HG02678 (cell line): Measurements from ENCODE around the gene YIF1B.
"Not testable (repeated sequence)": the region's sequence is repeated elsewhere in the genome, so short reads cannot be mapped to it uniquely, and the experiment has no call there.

ENCODE experiments used
- ATAC-seq: cut with Tn5 transposase; IDR thresholded peaks from one replicate; pipeline ENCODE4 v1.9.1; 2021; ENCODE audit warnings: mild to moderate bottlenecking, moderate library complexity; ENCODE audit not compliant: unreplicated experiment

YIF1B gene

DNA sequence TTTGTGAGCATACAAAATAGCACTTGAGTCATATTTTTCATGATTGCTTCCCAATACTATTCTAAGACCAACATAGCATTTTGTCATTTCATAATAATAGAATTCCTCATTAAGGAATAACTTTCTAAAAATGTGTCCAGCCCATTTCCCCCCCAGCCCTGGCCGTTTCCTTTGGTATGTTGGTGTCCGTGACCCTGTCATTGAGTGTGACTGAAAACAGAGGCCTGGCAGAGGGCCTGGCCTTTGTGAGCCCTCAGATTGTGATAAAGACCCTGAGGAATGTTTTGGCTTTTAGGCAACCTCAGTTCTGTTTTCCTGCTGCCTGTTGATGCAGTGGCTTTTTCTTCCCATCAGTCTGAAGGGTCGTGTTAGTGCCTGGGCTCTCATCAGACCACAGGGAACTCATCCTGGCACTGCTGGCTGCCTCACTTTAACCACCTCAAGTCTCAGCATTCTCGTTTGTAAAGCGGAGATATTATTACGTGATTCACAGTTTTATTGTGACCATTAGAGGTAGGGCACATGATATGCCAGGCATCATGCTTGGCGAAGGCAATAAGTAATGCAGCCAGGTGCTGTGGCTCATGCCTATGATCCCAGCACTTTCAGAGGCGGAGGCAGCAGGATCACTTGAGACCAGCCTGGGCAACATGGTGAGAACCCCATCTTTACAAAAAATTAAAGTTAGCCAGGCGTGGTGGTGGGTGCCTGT is 37.6 kb downstream of the YIF1B start:
- ATAC-seq = no peak

DNA sequence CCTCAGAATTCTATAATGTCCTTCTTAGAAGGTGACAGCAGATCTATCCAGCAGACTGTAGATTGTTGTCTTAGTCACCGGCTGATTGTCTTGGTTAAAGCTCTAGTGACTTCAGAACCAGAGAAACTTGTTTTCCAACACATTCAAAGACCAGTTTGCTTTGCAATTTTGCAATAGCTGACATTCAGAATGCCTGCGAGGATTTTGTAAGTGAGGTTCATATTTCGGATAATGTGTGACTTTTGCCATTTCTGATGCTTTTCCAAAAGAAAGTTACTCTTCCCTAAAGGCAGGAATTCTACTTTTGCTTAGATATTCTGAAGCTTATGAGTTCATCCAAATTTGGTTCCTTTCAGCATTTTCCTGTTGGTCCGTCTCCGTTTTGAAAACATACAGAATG is 38.2 kb downstream of the YIF1B start:
- ATAC-seq = no peak

DNA sequence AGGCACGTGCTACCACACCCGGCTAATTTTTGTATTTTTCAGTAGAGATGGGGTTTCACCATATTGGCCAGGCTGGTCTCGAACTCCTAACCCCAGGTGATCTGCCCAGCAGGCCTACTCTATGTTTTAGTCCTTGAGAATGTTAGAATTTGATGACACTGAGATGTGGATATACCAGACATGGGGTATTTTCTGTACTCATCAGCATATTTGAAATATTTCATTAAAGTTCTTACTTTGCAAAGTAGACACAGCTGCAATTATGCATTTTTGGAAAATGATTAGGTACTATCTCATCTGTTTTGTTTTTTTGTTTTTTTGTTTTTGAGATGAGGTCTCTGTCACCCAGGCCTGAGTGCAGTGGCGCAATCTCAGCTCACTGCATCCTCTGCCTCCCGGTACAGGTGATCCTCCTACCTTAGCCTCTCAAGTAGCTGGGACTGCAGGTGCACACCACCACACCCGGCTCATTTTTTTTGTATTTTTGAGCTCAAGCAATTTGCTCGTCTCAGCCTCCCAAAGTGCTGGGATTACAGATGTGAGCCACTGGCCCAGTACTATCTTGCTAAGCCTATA is 38.7 kb downstream of the YIF1B start:
- ATAC-seq = no peak

DNA sequence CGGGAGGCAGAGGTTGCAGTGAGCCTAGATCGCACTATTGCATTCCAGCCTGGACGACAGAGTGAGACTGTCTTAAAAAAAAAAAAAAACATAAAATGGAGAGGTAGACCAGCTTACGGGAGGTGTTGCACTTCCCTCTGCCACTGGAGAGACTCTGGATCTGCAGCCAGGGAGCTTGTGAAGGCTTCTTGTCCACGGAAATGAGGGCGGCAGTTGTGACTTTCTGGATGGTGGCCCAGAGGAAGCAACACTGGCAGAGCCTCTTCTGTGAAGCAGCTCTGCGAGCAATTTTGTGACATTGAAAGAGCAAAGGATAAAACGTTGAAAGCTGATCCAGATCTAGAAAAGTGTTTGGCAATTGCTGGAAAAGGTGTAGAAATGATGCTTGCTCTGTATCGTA is 41.0 kb downstream of the YIF1B start:
- ATAC-seq = no peak

DNA sequence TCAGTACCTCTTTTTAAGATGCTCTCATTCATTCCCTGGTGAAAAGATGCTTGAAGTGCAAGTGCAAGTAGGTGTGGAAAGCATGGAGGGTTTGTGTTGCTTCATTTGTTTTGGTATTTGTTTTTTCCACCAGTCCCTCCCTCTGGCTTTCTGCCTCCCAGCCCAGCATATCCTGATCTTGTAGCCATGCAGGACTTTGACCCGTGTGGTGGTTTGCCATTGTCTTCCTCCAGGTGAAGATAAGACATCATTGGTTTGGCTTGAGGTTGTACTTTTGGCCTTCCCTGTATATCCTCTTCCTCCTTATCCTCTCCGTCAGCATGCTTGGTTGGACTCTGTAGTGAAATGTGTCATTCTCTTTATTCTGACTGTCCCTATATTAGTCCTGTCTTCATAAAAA is 42.2 kb downstream of the YIF1B start:
- no peak for ATAC-seq

DNA sequence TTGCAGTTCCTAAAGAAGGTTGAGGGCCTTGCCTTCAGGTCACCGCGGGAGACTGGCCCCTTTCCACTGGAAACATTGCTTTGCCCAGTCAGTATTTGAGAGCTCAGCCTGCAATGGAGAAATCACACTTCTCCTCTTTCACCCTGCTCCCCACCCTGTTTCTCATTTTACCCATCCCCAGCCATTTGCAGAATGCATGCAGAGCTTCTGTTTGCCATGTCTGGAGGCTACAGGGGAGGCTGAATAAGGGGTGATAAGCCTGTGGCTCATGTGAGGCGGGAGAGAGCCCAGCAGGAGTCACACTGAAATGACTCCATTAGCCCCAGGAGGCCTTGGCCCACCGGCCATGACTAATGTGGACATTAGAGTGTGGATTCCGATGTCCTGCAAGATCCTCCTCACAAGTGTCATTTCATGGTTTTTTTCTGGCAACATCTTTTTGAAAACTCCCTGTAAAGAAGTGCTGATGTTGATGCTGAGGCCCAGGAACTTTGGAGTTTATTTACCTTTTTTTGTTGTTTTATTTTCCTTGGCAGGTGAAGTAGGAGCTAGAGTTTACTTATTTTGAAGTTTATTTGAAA is 45.1 kb downstream of the YIF1B start:
- no peak for ATAC-seq

DNA sequence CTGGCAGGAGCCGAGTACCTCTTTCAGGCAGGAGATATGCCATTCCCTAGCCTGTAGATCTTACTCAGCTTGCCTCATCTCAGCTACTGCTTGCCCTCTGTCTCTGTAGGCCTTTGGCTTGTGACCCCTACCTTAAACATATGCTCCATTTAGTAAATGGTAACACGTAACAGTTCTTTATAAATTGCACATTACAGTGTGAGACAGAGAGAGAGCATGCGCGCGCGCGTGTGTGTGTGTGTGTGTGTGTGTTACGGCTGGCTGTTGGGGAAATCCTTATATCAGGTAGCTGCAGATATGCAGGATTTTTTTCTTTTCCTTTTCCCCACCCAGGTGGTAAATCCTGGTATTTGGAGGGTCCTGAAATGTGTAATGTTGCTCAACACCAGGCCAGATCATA is 47.2 kb downstream of the YIF1B start:
- no peak for ATAC-seq

DNA sequence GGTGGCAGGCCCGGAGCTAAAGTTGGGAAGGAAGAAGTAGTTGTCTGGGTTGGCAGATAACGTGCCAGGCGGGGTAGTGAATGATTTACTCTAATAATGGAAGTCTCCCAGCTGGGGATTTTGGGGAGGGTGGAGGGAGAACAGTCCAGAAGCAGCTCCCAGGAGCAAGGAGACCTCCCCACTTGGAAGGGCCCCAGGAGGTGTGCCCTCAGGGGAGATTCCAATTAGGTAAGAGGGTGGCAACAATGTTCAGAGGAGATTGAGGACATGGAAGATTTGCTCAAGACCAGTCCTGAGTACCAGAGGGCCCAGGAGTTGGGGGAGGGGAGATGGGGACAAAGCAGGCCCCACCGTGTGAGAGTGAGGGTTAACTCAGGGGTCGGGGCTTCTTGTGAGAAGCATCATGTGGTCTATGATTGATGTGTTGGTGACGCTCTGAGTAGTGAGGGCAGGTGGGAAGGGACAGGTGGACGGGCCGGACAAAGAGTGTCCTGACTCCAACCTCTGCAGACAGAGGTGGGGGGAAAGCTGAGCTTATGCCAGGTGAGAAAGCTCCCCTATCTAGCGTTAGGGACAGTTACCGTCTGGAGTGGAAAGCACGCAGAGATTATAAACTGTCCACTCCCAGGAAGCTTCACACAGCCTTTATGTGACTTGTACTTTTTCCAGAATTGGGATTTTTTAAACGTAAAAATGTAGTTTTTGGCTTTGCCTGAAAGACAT is 47.8 kb downstream of the YIF1B start:
- ATAC-seq = no peak

DNA sequence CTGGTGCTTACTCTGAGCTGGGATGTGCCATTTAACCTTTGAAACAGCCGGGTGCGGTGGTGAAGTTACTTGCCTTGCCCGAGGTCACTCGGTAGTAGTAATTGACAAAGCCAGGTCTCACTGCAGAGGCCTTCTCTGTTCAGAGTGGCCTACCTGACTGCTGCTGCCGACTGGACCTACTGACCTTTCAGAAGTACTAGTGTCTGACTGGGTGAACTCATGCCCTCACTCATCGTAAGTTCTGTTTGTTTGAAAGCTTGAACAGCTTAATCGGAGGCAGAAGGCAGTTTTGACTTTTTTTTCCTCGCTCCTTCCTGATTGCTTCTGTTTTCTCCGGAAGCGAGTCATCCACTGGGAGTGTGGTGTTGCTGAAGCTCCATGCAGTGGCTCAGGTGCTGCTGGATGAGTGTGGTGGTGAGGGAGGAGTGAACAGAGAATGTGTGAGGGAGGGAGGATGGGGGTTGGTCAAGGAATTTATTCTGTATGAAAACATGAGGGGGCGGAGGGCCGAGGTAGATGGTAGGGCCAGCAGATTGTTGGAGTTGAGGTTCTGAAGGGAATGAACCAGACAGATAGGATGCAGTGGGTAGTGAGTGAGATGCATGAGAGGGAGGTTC is 48.7 kb downstream of the YIF1B start:
- no peak for ATAC-seq

DNA sequence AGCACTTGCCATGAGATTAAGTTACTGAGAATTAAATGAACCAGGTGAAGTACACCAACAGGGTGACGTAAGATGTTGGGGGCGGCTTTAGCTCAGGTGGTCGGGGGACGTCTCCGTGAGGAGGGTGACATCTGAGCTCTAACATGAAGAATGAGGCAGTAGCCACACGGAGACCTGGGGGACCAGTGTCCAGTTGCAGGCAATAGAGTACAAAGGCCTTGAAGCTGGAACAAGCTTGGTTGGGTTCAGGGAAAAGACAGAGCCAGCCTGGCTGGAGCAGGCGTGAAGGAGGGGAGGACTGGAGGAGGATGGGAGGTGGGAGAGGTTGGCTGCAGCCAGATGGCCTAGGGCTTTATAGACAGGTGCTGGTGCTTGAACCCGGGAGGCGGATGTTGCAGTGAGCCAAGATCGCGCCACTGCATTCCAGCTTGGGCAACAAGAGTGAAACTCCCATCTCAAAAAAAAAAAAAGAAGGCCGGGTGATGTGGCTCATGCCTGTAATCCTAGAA is 49.8 kb downstream of the YIF1B start:
- no peak for ATAC-seq

DNA sequence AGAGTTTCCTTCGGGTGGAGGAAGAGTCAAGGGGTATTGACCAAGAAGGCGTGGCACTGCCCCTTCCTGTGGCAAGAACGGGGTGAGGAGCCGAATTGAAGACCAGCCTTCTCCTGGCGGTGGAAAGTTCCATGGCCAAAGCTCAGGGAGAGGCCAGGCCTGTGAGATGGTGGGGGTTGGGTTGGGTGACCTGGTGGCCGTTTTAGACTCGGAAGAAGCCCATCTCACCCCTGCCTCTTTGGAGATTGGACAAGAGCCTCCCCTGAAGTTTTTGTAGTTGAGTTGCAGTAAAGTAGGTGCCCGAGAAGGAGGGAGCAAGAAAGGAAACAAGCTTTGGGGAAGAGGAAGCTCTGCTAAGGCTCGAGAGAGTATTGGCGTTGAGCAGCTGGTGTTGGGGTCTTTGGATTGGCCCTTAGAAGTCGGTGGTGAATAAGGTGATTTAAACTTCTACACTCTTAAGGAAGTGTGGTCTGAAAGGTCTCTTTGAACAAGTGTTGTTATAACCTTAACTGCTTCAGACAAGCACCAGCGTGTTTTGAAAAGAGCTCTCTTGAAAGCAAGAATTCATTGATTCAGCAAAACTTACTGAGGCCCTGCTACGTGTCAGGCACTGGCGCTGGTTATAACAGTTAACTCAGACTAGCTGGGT is 50.4 kb downstream of the YIF1B start:
- no peak for ATAC-seq

DNA sequence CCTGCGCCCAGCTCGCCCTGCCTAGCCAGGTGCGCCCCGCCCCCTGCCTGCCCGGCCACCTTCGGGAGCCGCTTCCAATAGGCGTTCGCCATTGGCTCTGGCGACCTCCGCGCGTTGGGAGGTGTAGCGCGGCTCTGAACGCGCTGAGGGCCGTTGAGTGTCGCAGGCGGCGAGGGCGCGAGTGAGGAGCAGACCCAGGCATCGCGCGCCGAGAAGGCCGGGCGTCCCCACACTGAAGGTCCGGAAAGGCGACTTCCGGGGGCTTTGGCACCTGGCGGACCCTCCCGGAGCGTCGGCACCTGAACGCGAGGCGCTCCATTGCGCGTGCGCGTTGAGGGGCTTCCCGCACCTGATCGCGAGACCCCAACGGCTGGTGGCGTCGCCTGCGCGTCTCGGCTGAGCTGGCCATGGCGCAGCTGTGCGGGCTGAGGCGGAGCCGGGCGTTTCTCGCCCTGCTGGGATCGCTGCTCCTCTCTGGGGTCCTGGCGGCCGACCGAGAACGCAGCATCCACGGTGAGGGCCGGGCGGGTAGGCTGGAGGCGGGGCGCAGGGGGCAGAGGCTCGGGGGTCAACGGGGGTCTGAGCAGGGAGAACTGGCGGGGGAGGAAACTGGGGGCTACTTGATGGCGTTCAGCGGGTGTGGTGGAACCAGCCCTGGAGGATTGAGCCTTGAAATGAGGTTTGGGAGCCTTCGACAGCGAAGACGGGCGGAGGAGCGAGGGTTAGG is 51.1 kb downstream of the YIF1B start, which contains the start of gene SPINT2:
TSS of gene SPINT2 (plus strand) at position 88 of the 727 bp plus-strand sequence. CDS start at position 408, 320 bp downstream.
- ATAC-seq = no peak

DNA sequence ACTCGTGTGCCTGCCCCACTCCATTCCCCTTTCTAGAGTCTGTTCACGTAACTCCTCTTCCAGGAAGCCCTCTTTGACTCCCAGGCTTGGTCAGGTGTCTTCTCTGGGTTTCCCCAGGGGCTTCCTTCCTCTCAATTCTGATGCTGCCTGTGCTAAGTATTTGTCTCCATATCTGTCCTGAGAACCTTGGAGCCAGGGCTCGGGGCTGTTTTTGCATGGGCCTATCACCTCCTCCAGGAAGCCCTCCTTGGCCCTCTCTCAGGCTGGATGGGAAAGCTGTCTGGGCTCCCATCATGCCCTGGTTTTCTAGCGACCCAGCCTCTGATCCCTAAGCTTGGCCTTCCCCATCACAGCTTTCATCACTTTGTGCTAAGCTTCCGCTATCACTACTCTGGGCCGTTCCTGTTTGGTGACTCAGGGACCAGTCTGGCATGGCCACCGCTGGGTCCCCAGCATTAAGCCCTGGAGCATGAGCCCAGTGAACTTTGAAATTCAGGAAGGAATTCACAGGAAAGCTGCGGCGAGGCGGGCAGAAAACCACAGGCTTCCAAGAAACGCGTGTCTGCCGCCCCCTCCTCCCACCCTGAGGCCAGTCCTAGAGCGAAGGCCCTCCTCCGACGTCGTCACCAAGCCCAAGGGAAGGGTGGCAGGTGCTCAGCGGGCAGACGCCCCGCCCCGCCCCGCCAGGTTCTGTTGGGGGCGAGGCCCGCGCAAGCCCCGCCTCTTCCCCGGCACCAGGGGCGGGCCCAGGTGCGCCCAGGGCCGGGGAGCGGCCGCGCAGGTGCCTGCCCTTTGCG is 51.9 kb downstream of the YIF1B start:
- ATAC-seq = no peak

DNA sequence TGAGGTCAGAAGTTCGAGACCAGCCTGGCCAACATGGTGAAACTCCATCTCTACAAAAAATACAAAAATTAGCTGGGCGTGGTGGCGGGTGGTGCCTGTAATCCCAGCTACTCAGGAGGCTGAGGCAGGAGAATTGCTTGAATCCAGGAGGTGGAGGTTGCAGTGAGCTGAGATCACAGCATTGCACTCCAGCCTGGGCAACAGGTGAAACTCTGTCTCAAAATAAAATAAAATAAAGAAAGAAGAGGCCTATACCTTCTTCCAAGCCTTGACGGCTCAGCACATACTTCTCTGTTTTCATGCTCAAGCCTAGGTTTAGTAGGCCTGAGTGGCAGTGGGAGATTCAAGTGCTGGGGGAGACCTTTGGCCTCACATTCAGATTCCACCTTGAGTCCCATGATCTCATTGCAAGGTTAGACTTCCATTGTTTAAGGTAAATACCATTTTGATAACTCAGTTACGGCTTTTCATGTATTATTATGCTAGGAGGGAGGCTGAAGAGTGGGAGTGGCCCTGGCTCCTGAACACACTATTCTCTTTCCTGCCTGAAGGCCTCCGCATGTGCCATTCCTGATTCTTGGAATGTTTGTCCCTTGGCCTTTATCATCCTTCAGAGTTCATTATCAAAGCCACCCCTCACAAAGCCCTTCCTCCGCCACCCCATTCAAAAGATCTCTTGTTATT is 53.0 kb downstream of the YIF1B start:
- no peak for ATAC-seq

DNA sequence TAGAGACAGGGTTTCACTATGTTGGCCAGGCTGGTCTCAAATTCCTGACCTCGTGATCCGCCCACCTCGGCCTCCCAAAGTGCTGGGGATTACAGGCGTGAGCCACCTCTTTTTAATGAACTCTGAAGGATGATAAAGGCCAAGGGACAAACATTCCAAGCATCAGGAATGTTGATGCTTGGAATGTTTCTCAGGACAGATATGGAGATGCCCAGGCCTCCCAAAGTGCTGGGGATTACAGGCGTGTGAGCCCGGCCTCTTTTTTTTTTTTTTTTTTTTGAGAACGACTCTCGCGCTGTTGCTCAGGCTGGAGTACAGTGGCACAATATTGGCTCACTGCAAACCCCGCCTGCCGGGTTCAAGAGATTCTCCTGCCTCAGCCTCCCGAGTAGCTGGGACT is 53.8 kb downstream of the YIF1B start:
- not testable (repeated sequence) for ATAC-seq

DNA sequence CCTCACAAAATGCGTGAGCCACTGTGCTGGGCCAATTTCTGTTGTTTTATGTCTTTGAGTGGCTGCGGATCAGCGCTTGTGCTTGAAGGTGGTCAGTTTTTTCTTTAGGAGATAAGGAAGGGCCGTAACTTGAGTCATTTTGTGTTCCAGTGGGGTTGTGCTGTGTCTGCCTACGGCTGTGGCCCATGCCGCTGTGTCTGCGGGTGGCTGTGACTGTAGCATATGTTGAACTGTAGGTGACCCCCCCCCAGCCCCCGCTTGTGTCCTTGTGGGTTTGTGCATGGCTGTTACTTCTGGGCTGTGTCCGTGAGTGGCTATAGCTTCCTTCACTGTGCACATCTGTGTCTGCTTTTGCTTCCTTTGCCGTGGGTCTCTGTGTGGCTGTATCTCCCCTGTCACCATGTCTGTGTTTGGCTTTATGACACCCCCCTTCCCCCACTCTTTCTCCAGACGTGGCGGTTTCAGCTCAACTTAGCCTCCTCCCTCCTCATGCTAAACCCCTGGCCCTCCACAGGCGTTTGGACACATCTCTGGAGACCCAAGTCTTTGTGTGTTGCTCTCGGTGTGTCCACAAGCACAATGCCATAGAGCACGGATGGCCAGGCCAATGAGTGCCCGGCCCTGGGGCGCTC is 60.2 kb downstream of the YIF1B start:
- no peak for ATAC-seq

DNA sequence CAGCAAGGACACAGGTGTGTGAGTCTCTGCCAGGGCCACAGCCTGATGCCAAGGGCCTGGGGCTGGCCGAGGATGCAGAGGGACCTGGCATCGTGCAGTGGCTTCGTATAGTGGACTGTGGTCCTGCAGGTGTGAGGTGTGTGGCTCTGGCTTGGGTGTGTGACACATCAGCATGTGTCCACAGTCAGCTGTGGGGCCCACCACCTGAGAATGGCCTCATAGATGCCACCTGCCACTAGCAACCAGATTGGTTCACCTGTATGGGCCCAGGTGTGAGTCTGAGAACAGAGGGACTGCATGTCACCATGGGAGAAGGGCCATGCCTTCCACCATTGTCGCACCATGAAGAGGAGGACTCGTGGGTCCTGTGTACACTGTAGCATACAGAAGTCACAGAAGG is 62.0 kb downstream of the YIF1B start:
- ATAC-seq = no peak
